HepG2 (cell line): ENCODE results near the gene FANCE. TPM values are rescaled to one million over a fixed set of nuclear protein-coding genes. Genes with fewer than 3 reads are reported as not detected.
A peak's percentile ranks its signal among the peaks of the same experiment; 100 is the strongest.

ENCODE experiments used
- DR1 ChIP-seq: sonication (generic); formaldehyde crosslinking; IDR thresholded peaks from 2 replicates; pipeline ENCODE4 v1.8.0; 2021; ENCODE audit warnings: mild to moderate bottlenecking, missing genetic modification reagents, inconsistent platforms
- ESRRA ChIP-seq: sonication (generic); formaldehyde crosslinking; IDR thresholded peaks from 2 replicates; pipeline ENCODE4 v1.5.1; 2020; ENCODE audit warnings: mild to moderate bottlenecking, low read depth, missing genetic modification reagents
- FOXA1 ChIP-seq, 2 experiments: fragments of 450-650 bp in 1 of 2; sonication (generic) in 1 of 2; formaldehyde crosslinking in 1 of 2; IDR thresholded peaks; 2 replicates each; pipeline versions ENCODE4 v1.4.0 to v1.6.1; 2016 to 2020; ENCODE audit warnings: missing genetic modification reagents in 1 of 2
- KDM2A ChIP-seq: sonication (generic); formaldehyde crosslinking; IDR thresholded peaks from 2 replicates; pipeline ENCODE4 v1.4.0; 2020; ENCODE audit warnings: low read depth, missing genetic modification reagents, borderline replicate concordance
- NFE2L2 ChIP-seq: fragments of 150-350 bp; IDR thresholded peaks from 2 replicates; pipeline ENCODE4 v1.6.1; 2014; ENCODE audit warnings: low read length
- NKX3-1 ChIP-seq: sonication (generic); formaldehyde crosslinking; IDR thresholded peaks from 2 replicates; pipeline ENCODE4 v1.5.0; 2020; ENCODE audit warnings: missing genetic modification reagents
- REXO4 ChIP-seq: sonication (generic); formaldehyde crosslinking; IDR thresholded peaks from 2 replicates; pipeline ENCODE4 v1.8.0; 2022; ENCODE audit warnings: missing genetic modification reagents, mild to moderate bottlenecking, borderline replicate concordance
- SKIL ChIP-seq: sonication (generic); formaldehyde crosslinking; IDR thresholded peaks from 2 replicates; pipeline ENCODE4 v1.8.0; 2022; ENCODE audit warnings: missing genetic modification reagents, mild to moderate bottlenecking, moderate library complexity, borderline replicate concordance
- SMAD9 ChIP-seq: sonication (generic); formaldehyde crosslinking; IDR thresholded peaks from 2 replicates; pipeline ENCODE4 v1.5.1; 2020; ENCODE audit warnings: mild to moderate bottlenecking, missing genetic modification reagents
- STAG1 ChIP-seq: sonication (generic); formaldehyde crosslinking; IDR thresholded peaks from 2 replicates; pipeline ENCODE4 v1.4.0; 2020; ENCODE audit warnings: missing genetic modification reagents
- TFAP4 ChIP-seq: sonication (generic); IDR thresholded peaks from 2 replicates; pipeline ENCODE4 v1.6.1; 2016; ENCODE audit warnings: low read depth, borderline replicate concordance
- ZNF3 ChIP-seq: IDR thresholded peaks from 2 replicates; pipeline ENCODE4 v1.7.0; 2017; ENCODE audit warnings: inconsistent platforms
- ZNF446 ChIP-seq: sonication (generic); formaldehyde crosslinking; IDR thresholded peaks from 2 replicates; pipeline ENCODE4 v1.5.0; 2020; ENCODE audit warnings: mild to moderate bottlenecking, missing genetic modification reagents
- ZNF513 ChIP-seq: sonication (generic); formaldehyde crosslinking; conservative IDR thresholded peaks from 2 replicates; pipeline ENCODE4 v1.5.0; 2020; ENCODE audit warnings: missing genetic modification reagents
- ZNF577 ChIP-seq: sonication (generic); formaldehyde crosslinking; IDR thresholded peaks from 2 replicates; pipeline ENCODE4 v1.4.0; 2020; ENCODE audit warnings: mild to moderate bottlenecking, low read depth, missing genetic modification reagents, borderline replicate concordance
- ZNF709 ChIP-seq: sonication (generic); formaldehyde crosslinking; IDR thresholded peaks from 2 replicates; pipeline ENCODE4 v1.5.0; 2020; ENCODE audit warnings: mild to moderate bottlenecking, missing genetic modification reagents
- ZNF790 ChIP-seq: sonication (generic); formaldehyde crosslinking; IDR thresholded peaks from 2 replicates; pipeline ENCODE4 v1.8.0; 2022; ENCODE audit warnings: missing genetic modification reagents, mild to moderate bottlenecking, borderline replicate concordance
- polyA plus RNA-seq, 8 experiments: library from polyadenylated mRNA; depleted of rRNA in 3 of 8; stranded (reverse) in 7 of 8; unstranded in 1 of 8; fragments of >200 nt; fragmentation: Illumina TruSeq in 4 of 8; extraction: Trizol in 4 of 8; gene quantifications; 2 replicates each; pipeline versions ENCODE4 v1.2.1 to v1.2.3, GENCODE V29; 2011 to 2016; ENCODE audit warnings: low read depth in 4 of 8, missing spikeins in 1 of 8, mixed read lengths in 1 of 8; ENCODE audit not compliant: insufficient read depth in 1 of 8
- total RNA-seq, 5 experiments: library from RNA; depleted of rRNA; stranded (reverse); fragments of >200 nt; fragmentation: Illumina TruSeq; extraction: Trizol; gene quantifications; 2 replicates each; pipeline ENCODE4 v1.2.3, GENCODE V29; 2016; ENCODE audit warnings: low read depth in 1 of 5
- TF ChIP-seq, protein P1 (sequence below): sonication (generic); formaldehyde crosslinking; IDR thresholded peaks from 2 replicates; pipeline ENCODE4 v1.5.0; 2020; ENCODE audit warnings: mild to moderate bottlenecking, missing genetic modification reagents
- TF ChIP-seq, protein P2 (sequence below): sonication (generic); formaldehyde crosslinking; IDR thresholded peaks from 2 replicates; pipeline ENCODE4 v1.5.0; 2020; ENCODE audit warnings: mild to moderate bottlenecking, missing genetic modification reagents

FANCE gene
- total and polyA plus RNA-seq, 2 of the 13 experiments (the other 11 are each of a cell fraction or from before 2014, with no cell fraction given) = 7.1 to 11.2 TPM

GRCh38 chr6:35415065-35415891, 36.9 kb upstream of the FANCE start (continued):
- peak; percentile 54; the same call in 1 of the 2 replicates for TF ChIP-seq TFAP4
- TF ChIP-seq DR1 (CRISPR knock-in tag) = peak; percentile 54; the same call in 1 of the 2 replicates
- TF ChIP-seq SMAD9 (CRISPR knock-in tag) = 0 out of 2 replicates have a peak, but pooled peaks have one; percentile 36
- TF ChIP-seq KDM2A = peak; percentile 83
- no peak for TF ChIP-seq ZNF577 (CRISPR knock-in tag)
- no peak for TF ChIP-seq REXO4 (CRISPR knock-in tag)
- peak; percentile 96 for TF ChIP-seq NKX3-1 (CRISPR knock-in tag)
- no peak for TF ChIP-seq ZNF3 (CRISPR knock-in tag)
- TF ChIP-seq ZNF709 (CRISPR knock-in tag) = no peak
- peak; percentile 73 for TF ChIP-seq NFE2L2
- TF ChIP-seq SKIL (CRISPR knock-in tag) = peak; percentile 91
- TF ChIP-seq, protein P1, sequence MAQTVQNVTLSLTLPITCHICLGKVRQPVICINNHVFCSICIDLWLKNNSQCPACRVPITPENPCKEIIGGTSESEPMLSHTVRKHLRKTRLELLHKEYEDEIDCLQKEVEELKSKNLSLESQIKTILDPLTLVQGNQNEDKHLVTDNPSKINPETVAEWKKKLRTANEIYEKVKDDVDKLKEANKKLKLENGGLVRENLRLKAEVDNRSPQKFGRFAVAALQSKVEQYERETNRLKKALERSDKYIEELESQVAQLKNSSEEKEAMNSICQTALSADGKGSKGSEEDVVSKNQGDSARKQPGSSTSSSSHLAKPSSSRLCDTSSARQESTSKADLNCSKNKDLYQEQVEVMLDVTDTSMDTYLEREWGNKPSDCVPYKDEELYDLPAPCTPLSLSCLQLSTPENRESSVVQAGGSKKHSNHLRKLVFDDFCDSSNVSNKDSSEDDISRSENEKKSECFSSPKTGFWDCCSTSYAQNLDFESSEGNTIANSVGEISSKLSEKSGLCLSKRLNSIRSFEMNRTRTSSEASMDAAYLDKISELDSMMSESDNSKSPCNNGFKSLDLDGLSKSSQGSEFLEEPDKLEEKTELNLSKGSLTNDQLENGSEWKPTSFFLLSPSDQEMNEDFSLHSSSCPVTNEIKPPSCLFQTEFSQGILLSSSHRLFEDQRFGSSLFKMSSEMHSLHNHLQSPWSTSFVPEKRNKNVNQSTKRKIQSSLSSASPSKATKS (CRISPR knock-in tag) = no peak
- no peak for TF ChIP-seq ZNF446 (CRISPR knock-in tag)
- peak; percentile 74; the same call in 1 of the 2 replicates for TF ChIP-seq ESRRA (CRISPR knock-in tag)
- TF ChIP-seq, protein P2, sequence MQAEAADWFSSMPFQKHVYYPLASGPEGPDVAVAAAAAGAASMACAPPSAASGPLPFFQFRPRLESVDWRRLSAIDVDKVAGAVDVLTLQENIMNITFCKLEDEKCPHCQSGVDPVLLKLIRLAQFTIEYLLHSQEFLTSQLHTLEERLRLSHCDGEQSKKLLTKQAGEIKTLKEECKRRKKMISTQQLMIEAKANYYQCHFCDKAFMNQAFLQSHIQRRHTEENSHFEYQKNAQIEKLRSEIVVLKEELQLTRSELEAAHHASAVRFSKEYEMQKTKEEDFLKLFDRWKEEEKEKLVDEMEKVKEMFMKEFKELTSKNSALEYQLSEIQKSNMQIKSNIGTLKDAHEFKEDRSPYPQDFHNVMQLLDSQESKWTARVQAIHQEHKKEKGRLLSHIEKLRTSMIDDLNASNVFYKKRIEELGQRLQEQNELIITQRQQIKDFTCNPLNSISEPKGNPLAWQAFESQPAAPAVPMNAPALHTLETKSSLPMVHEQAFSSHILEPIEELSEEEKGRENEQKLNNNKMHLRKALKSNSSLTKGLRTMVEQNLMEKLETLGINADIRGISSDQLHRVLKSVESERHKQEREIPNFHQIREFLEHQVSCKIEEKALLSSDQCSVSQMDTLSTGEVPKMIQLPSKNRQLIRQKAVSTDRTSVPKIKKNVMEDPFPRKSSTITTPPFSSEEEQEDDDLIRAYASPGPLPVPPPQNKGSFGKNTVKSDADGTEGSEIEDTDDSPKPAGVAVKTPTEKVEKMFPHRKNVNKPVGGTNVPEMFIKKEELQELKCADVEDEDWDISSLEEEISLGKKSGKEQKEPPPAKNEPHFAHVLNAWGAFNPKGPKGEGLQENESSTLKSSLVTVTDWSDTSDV (CRISPR knock-in tag) = no peak
- TF ChIP-seq STAG1 (CRISPR knock-in tag) = peak; percentile 87
- TF ChIP-seq ZNF513 = no peak
- TF ChIP-seq FOXA1 (IDR thresholded peaks at IDR 0.05) = peak; percentile 99
- TF ChIP-seq FOXA1 (CRISPR knock-in tag; IDR thresholded peaks at IDR 0.05) = peak; percentile 99
- no peak for TF ChIP-seq ZNF790 (CRISPR knock-in tag)
